Subcutaneous adipose tissue (tissue), 4 donors: ENCODE data around the gene ZSCAN10. TPM values are rescaled to one million over a fixed set of nuclear protein-coding genes. Genes with fewer than 3 reads are reported as not detected.

Experiments
- small RNA-seq: library from RNA; depleted of rRNA; stranded (forward); fragments of <200 nt; gene quantifications from one replicate; pipeline ENCODE3, GENCODE V24; 2016
- total RNA-seq, 4 donors: library from RNA; depleted of rRNA; stranded (reverse); fragments of >200 nt; gene quantifications; one replicate each; pipeline ENCODE4 v1.1.0, GENCODE V29; 2016
- TF ChIP-seq, protein P1 (sequence below): fragments of 450-650 bp; IDR thresholded peaks from one replicate; pipeline ENCODE4 v1.5.1; 2016; ENCODE audit warnings: low read depth, mild to moderate bottlenecking, control low read depth, antibody characterized with exemption, moderate library complexity

ZSCAN10 gene
- total RNA-seq, 4 donors from 2014 or later: not detected

- TF ChIP-seq, protein P1, sequence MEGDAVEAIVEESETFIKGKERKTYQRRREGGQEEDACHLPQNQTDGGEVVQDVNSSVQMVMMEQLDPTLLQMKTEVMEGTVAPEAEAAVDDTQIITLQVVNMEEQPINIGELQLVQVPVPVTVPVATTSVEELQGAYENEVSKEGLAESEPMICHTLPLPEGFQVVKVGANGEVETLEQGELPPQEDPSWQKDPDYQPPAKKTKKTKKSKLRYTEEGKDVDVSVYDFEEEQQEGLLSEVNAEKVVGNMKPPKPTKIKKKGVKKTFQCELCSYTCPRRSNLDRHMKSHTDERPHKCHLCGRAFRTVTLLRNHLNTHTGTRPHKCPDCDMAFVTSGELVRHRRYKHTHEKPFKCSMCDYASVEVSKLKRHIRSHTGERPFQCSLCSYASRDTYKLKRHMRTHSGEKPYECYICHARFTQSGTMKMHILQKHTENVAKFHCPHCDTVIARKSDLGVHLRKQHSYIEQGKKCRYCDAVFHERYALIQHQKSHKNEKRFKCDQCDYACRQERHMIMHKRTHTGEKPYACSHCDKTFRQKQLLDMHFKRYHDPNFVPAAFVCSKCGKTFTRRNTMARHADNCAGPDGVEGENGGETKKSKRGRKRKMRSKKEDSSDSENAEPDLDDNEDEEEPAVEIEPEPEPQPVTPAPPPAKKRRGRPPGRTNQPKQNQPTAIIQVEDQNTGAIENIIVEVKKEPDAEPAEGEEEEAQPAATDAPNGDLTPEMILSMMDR: no peak
Observed at GRCh38 chr16:3046641-3047386, 52.3 kb downstream of the ZSCAN10 start.

DNA sequence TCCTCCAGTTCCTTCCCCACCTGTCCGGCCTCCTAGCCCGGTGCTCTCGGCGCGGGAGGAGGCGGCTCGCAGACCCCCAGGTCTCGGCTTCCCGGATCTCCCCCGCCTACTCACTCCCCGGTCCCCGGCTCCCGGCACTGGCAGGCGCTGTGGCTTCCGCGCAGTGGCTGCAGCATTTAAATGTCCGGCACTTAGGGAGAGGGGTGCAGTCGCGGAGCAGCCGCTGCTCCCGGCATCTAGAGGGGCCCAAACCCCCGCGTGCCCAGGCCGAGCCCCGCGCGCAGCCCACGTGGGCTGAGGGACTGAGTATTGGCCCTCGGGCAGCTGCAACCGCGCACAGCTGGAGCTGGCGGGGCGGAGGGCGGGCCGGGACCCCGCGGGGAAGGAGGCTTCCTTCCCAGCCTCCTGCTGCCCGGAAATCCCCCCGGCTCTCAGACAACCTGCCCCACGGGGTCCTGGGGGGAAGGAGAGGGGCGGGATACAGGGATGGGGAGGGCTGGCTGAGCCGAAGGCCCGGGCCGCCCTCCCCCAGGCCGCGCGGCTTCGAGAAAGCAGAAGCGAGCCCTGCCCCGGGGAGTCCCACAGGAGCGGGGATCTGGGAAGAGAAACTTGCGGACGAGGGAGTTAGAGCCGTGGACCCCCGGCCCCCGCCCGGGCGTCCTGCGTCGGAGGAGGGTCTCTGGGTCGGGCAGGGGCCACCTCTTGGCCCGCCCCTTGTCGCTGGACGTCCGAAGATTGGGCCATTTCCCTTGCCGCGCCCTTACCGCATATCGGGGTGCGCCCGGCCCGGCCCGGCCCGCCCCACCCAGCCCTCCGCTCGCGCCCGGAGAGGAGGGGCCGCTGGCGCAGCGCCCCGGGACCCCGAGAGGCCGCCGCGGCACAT lies 53.1 kb downstream of the ZSCAN10 start, which contains the start of gene MMP25:
MMP25 (plus strand) TSS at position 804 of the 883 bp plus-strand sequence. CDS start 357 bp downstream, outside the sequence.
- TF ChIP-seq, protein P1: no peak

- TF ChIP-seq, protein P1: no peak
Observed at GRCh38 chr16:3044708-3045107, 54.4 kb downstream of the ZSCAN10 start.

DNA sequence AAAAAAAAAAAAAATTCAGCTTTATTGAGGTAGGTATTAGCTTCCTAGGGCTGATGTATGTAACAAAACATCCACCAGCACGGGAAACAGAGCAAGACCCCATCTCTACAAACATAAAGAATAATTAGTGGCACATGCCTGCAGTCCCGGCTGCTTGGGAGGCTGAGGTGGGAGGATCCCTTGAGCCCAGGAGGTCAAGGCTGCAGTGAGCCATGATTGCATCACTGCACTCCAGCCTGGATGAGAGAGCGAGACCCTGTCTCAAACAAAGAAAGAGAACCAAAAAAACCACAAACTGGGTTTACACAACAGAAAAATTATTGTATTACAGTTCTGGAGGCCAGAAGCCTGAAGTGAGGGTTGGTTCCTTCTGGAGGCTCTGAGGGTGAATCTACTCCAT lies 56.7 kb downstream of the ZSCAN10 start:
- TF ChIP-seq, protein P1: no peak

GRCh38 chr16:3038896-3039295 lies 60.2 kb downstream of the ZSCAN10 start:
- TF ChIP-seq, protein P1: no peak

Small RNA genes lying within 50 kb of the gene (small RNA-seq; reads per million reads assigned to genes)
- gene RNU1-22P: not detected

Other genes starting within 250 kb of the ZSCAN10 start
- gene PRSS22, start 241.1 kb downstream of the ZSCAN10 start, total RNA-seq: 1 to 10 TPM in 1 of 4 donors, not detected in 3; 1.5 TPM
- 10 to 100 TPM; 20.5 to 61.4 (median 29.1) TPM for gene FLYWCH2, start 216.1 kb downstream of the ZSCAN10 start, total RNA-seq
- 10 to 100 TPM; 11.6 to 62.9 (median 18.7) TPM for gene FLYWCH1, start 187.4 kb downstream of the ZSCAN10 start, total RNA-seq
- gene KREMEN2, start 135.0 kb downstream of the ZSCAN10 start, total RNA-seq: not detected
- 1 to 10 TPM; 1.5 to 5.7 (median 3.8) TPM for gene PAQR4, start 129.9 kb downstream of the ZSCAN10 start, total RNA-seq
- 1 to 10 TPM in 3 of 4 donors, not detected in 1; 1.5 to 2.0 (median 1.8) TPM for gene PKMYT1, start 118.8 kb downstream of the ZSCAN10 start, total RNA-seq
- gene CLDN9, start 86.4 kb downstream of the ZSCAN10 start, total RNA-seq: 1 to 10 TPM in 1 of 4 donors, not detected in 3; 1.3 TPM
- not detected for gene CLDN6, start 81.1 kb downstream of the ZSCAN10 start, total RNA-seq
- 10 to 100 TPM in 2 of 4 donors, 1 to 10 TPM in 2; 8.1 to 20.7 (median 13.5) TPM for gene TNFRSF12A, start 78.9 kb downstream of the ZSCAN10 start, total RNA-seq
- 10 to 100 TPM; 17.8 to 30.9 (median 27.9) TPM for gene HCFC1R1, start 75.4 kb downstream of the ZSCAN10 start, total RNA-seq
- gene THOC6, start 75.3 kb downstream of the ZSCAN10 start, total RNA-seq: 10 to 100 TPM; 10.8 to 17.2 (median 13.8) TPM
- gene BICDL2, start 62.4 kb downstream of the ZSCAN10 start, total RNA-seq: not detected
- gene MMP25, start 52.7 kb downstream of the ZSCAN10 start, total RNA-seq: under 1 TPM in 1 of 4 donors, not detected in 3; 0.57 TPM
- 10 to 100 TPM in 3 of 4 donors, 1 to 10 TPM in 1; 8.4 to 21.1 (median 13.1) TPM for gene IL32, start 33.7 kb downstream of the ZSCAN10 start, total RNA-seq
- 10 to 100 TPM in 1 of 4 donors, 1 to 10 TPM in 3; 3.4 to 15.3 (median 7.6) TPM for gene ZNF205, start 13.3 kb upstream of the ZSCAN10 start, total RNA-seq
- gene ZNF213, start 35.7 kb upstream of the ZSCAN10 start, total RNA-seq: 10 to 100 TPM in 1 of 4 donors, 1 to 10 TPM in 3; 1.1 to 13.4 (median 5.0) TPM
- gene OR1F1, start 88.9 kb upstream of the ZSCAN10 start, total RNA-seq: not detected
- 1 to 10 TPM; 4.4 to 7.8 (median 5.9) TPM for gene ZNF200, start 135.9 kb upstream of the ZSCAN10 start, total RNA-seq
- 1 to 10 TPM; 3.0 to 7.7 (median 5.2) TPM for gene MEFV, start 157.3 kb upstream of the ZSCAN10 start, total RNA-seq
- gene ZNF263, start 184.2 kb upstream of the ZSCAN10 start, total RNA-seq: 10 to 100 TPM; 16.8 to 39.2 (median 28.7) TPM
- 1 to 10 TPM; 3.6 to 7.3 (median 5.2) TPM for gene TIGD7, start 206.1 kb upstream of the ZSCAN10 start, total RNA-seq
- 10 to 100 TPM; 14.8 to 25.4 (median 18.4) TPM for gene ZNF75A, start 206.2 kb upstream of the ZSCAN10 start, total RNA-seq